ENCODE measurements around the gene ALPL. TPM values are rescaled to one million over a fixed set of nuclear protein-coding genes. Genes with fewer than 3 reads are reported as not detected.
"Not testable (repeated sequence)": the region's sequence is repeated elsewhere in the genome, so short reads cannot be mapped to it uniquely, and the experiment has no call there.

ALPL gene
- total RNA-seq (0.90 TPM), polyA plus RNA-seq (3.8 TPM)
- long read RNA-seq, donor 1 = 0 reads
- long read RNA-seq, donor 2 = 0 reads
- long read RNA-seq, donor 3 = 0 reads
- long read RNA-seq, donor 4 = 0 reads
- long read RNA-seq, donor 5, partial matches to known transcripts = 0 of 2 reads
- long read RNA-seq, donor 5, other reads (novel, unspliced or antisense) = 0 of 2 reads
- long read RNA-seq, donor 6 = 0 reads
- long read RNA-seq, donor 7, partial matches to known transcripts = 0 of 1 reads
- long read RNA-seq, donor 7, other reads (novel, unspliced or antisense) = 0 of 1 reads
- long read RNA-seq, donor 8 = 0 reads
- long read RNA-seq, donor 9 = 0 reads
- long read RNA-seq, donor 10 = 0 reads

- whole genome bisulfite sequencing = 9% methylated on average over 67 of the region's 67 CpGs
- H3K27me3 ChIP-seq (ENCODE audit: control insufficient read depth in 2 of 2, insufficient read depth in 1 of 2, low read length in 1 of 2) = peaks cover 39 to 55% of the 10 kb centered on the region in 2 donors
- H3K27ac ChIP-seq (ENCODE audit: low read depth in 1 of 2, low read length in 1 of 2) = no peak within 1 kb of the TSS
- no peaks in the 10 kb centered on the region for H3K36me3 ChIP-seq (ENCODE audit: control insufficient read depth in 2 of 2, insufficient read depth in 2 of 2, low read length in 1 of 2)
- H3K4me3 ChIP-seq (ENCODE audit: low read length in 2 of 2) = no peak within 1 kb of the TSS
- H3K4me1 ChIP-seq (ENCODE audit: control insufficient read depth in 2 of 2, insufficient read depth in 2 of 2, low read length in 2 of 2) = no peaks in the 10 kb centered on the region
- no peaks in the 10 kb centered on the region for H3K9me3 ChIP-seq (ENCODE audit: control insufficient read depth in 2 of 2, insufficient read depth in 1 of 2, low read length in 1 of 2)
- DNase-seq (ENCODE audit: low read depth in 6 of 9, low spot score in 9 of 9) = no peak
These were observed at the start of gene ALPL for GRCh38 chr1:21509351-21510112. Gene ALPL (plus strand): TSS chr1:21509423. CDS start chr1:21554082, 44,659 bp downstream.

GRCh38 chr1:21465127-21465526, 44.1 kb upstream of the ALPL start:
- H3K27ac ChIP-seq (ENCODE audit: low read depth in 1 of 2, low read length in 1 of 2); DNase-seq (ENCODE audit: low read depth in 6 of 9, low spot score in 9 of 9); H3K9me3 ChIP-seq (ENCODE audit: control insufficient read depth in 2 of 2, insufficient read depth in 1 of 2, low read length in 1 of 2); H3K4me1 ChIP-seq (ENCODE audit: control insufficient read depth in 2 of 2, insufficient read depth in 2 of 2, low read length in 2 of 2); H3K36me3 ChIP-seq (ENCODE audit: control insufficient read depth in 2 of 2, insufficient read depth in 2 of 2, low read length in 1 of 2); H3K4me3 ChIP-seq (ENCODE audit: low read length in 2 of 2); H3K27me3 ChIP-seq (ENCODE audit: control insufficient read depth in 2 of 2, insufficient read depth in 1 of 2, low read length in 1 of 2): not testable (repeated sequence)

- not testable (repeated sequence) for H3K27me3 ChIP-seq (ENCODE audit: control insufficient read depth in 2 of 2, insufficient read depth in 1 of 2, low read length in 1 of 2); H3K4me1 ChIP-seq (ENCODE audit: control insufficient read depth in 2 of 2, insufficient read depth in 2 of 2, low read length in 2 of 2); H3K9me3 ChIP-seq (ENCODE audit: control insufficient read depth in 2 of 2, insufficient read depth in 1 of 2, low read length in 1 of 2); H3K4me3 ChIP-seq (ENCODE audit: low read length in 2 of 2); H3K27ac ChIP-seq (ENCODE audit: low read depth in 1 of 2, low read length in 1 of 2); H3K36me3 ChIP-seq (ENCODE audit: control insufficient read depth in 2 of 2, insufficient read depth in 2 of 2, low read length in 1 of 2); DNase-seq (ENCODE audit: low read depth in 6 of 9, low spot score in 9 of 9)
- 96% methylated on average over 4 of the region's 4 CpGs for WGBS
These were observed 41.3 kb upstream of the ALPL start for GRCh38 chr1:21467946-21468345.

- Histone ChIP-seq H3K27ac (ENCODE audit: low read depth in 1 of 2, low read length in 1 of 2) (no peak overlapping the region), H3K9me3 (ENCODE audit: control insufficient read depth in 2 of 2, insufficient read depth in 1 of 2, low read length in 1 of 2) (no peaks in the 10 kb centered on the region), H3K4me3 (ENCODE audit: low read length in 2 of 2) (no peak overlapping the region), H3K4me1 (ENCODE audit: control insufficient read depth in 2 of 2, insufficient read depth in 2 of 2, low read length in 2 of 2) (no peaks in the 10 kb centered on the region), H3K36me3 (ENCODE audit: control insufficient read depth in 2 of 2, insufficient read depth in 2 of 2, low read length in 1 of 2) (no peaks in the 10 kb centered on the region), H3K27me3 (ENCODE audit: control insufficient read depth in 2 of 2, insufficient read depth in 1 of 2, low read length in 1 of 2) (no peaks in the 10 kb centered on the region)
- peak in 3 of 9 donors; percentile 3 to 45 (median 18) for DNase-seq (ENCODE audit: low read depth in 6 of 9, low spot score in 9 of 9)
- WGBS = 29% methylated on average over 10 of the region's 10 CpGs
These were observed 40.6 kb upstream of the ALPL start for GRCh38 chr1:21468599-21468998.

GRCh38 chr1:21469581-21469980, 39.6 kb upstream of the ALPL start:
- no peaks in the 10 kb centered on the region for H3K27me3 ChIP-seq (ENCODE audit: control insufficient read depth in 2 of 2, insufficient read depth in 1 of 2, low read length in 1 of 2)
- no peaks in the 10 kb centered on the region for H3K36me3 ChIP-seq (ENCODE audit: control insufficient read depth in 2 of 2, insufficient read depth in 2 of 2, low read length in 1 of 2)
- 89% methylated on average over 9 of the region's 9 CpGs for WGBS
- H3K27ac ChIP-seq (ENCODE audit: low read depth in 1 of 2, low read length in 1 of 2) = no peak overlapping the region
- no peak overlapping the region for H3K4me3 ChIP-seq (ENCODE audit: low read length in 2 of 2)
- H3K9me3 ChIP-seq (ENCODE audit: control insufficient read depth in 2 of 2, insufficient read depth in 1 of 2, low read length in 1 of 2) = no peaks in the 10 kb centered on the region
- DNase-seq (ENCODE audit: low read depth in 6 of 9, low spot score in 9 of 9) = no peak
- H3K4me1 ChIP-seq (ENCODE audit: control insufficient read depth in 2 of 2, insufficient read depth in 2 of 2, low read length in 2 of 2) = no peaks in the 10 kb centered on the region

GRCh38 chr1:21472861-21473260, 36.4 kb upstream of the ALPL start:
- Histone ChIP-seq H3K36me3 (ENCODE audit: control insufficient read depth in 2 of 2, insufficient read depth in 2 of 2, low read length in 1 of 2) (no peaks in the 10 kb centered on the region), H3K27ac (ENCODE audit: low read depth in 1 of 2, low read length in 1 of 2) (no peak overlapping the region), H3K27me3 (ENCODE audit: control insufficient read depth in 2 of 2, insufficient read depth in 1 of 2, low read length in 1 of 2) (no peaks in the 10 kb centered on the region), H3K4me1 (ENCODE audit: control insufficient read depth in 2 of 2, insufficient read depth in 2 of 2, low read length in 2 of 2) (no peaks in the 10 kb centered on the region), H3K4me3 (ENCODE audit: low read length in 2 of 2) (no peak overlapping the region), H3K9me3 (ENCODE audit: control insufficient read depth in 2 of 2, insufficient read depth in 1 of 2, low read length in 1 of 2) (no peaks in the 10 kb centered on the region)
- 96% methylated on average over 5 of the region's 5 CpGs for WGBS
- no peak for DNase-seq (ENCODE audit: low read depth in 6 of 9, low spot score in 9 of 9)

- DNase-seq (ENCODE audit: low read depth in 6 of 9, low spot score in 9 of 9) = no peak
- Histone ChIP-seq H3K27ac (ENCODE audit: low read depth in 1 of 2, low read length in 1 of 2) (no peak overlapping the region), H3K4me3 (ENCODE audit: low read length in 2 of 2) (no peak overlapping the region), H3K4me1 (ENCODE audit: control insufficient read depth in 2 of 2, insufficient read depth in 2 of 2, low read length in 2 of 2) (no peaks in the 10 kb centered on the region), H3K9me3 (ENCODE audit: control insufficient read depth in 2 of 2, insufficient read depth in 1 of 2, low read length in 1 of 2) (no peaks in the 10 kb centered on the region), H3K27me3 (ENCODE audit: control insufficient read depth in 2 of 2, insufficient read depth in 1 of 2, low read length in 1 of 2) (no peaks in the 10 kb centered on the region), H3K36me3 (ENCODE audit: control insufficient read depth in 2 of 2, insufficient read depth in 2 of 2, low read length in 1 of 2) (no peaks in the 10 kb centered on the region)
- WGBS = 95% methylated on average over 6 of the region's 6 CpGs
These were observed 30.9 kb upstream of the ALPL start for GRCh38 chr1:21478356-21478755.

GRCh38 chr1:21483881-21484280, 25.3 kb upstream of the ALPL start:
- not testable (repeated sequence) for H3K4me1 ChIP-seq (ENCODE audit: control insufficient read depth in 2 of 2, insufficient read depth in 2 of 2, low read length in 2 of 2); DNase-seq (ENCODE audit: low read depth in 6 of 9, low spot score in 9 of 9); H3K27ac ChIP-seq (ENCODE audit: low read depth in 1 of 2, low read length in 1 of 2); H3K9me3 ChIP-seq (ENCODE audit: control insufficient read depth in 2 of 2, insufficient read depth in 1 of 2, low read length in 1 of 2); H3K27me3 ChIP-seq (ENCODE audit: control insufficient read depth in 2 of 2, insufficient read depth in 1 of 2, low read length in 1 of 2); H3K36me3 ChIP-seq (ENCODE audit: control insufficient read depth in 2 of 2, insufficient read depth in 2 of 2, low read length in 1 of 2); H3K4me3 ChIP-seq (ENCODE audit: low read length in 2 of 2)
- WGBS = 99% methylated on average over 4 of the region's 4 CpGs

- Histone ChIP-seq H3K4me3 (ENCODE audit: low read length in 2 of 2) (no peak overlapping the region), H3K4me1 (ENCODE audit: control insufficient read depth in 2 of 2, insufficient read depth in 2 of 2, low read length in 2 of 2) (no peaks in the 10 kb centered on the region), H3K27me3 (ENCODE audit: control insufficient read depth in 2 of 2, insufficient read depth in 1 of 2, low read length in 1 of 2) (peaks cover 0 to 3% of the 10 kb centered on the region in 2 donors), H3K9me3 (ENCODE audit: control insufficient read depth in 2 of 2, insufficient read depth in 1 of 2, low read length in 1 of 2) (peaks cover 0 to 5% of the 10 kb centered on the region in 2 donors), H3K27ac (ENCODE audit: low read depth in 1 of 2, low read length in 1 of 2) (no peak overlapping the region), H3K36me3 (ENCODE audit: control insufficient read depth in 2 of 2, insufficient read depth in 2 of 2, low read length in 1 of 2) (no peaks in the 10 kb centered on the region)
- no peak for DNase-seq (ENCODE audit: low read depth in 6 of 9, low spot score in 9 of 9)
- WGBS = 94% methylated on average over 11 of the region's 11 CpGs
These were observed 20.1 kb upstream of the ALPL start for GRCh38 chr1:21489146-21489545.
